Measurements from ENCODE around the gene LARP4B.

- TF ChIP-seq MAX (IDR thresholded peaks at IDR 0.05; ENCODE audit: insufficient read depth, insufficient read length): no peak
- no peak for TF ChIP-seq CTCF (IDR thresholded peaks at IDR 0.05; ENCODE audit: extremely low read depth in 1 of 2, insufficient read depth in 1 of 2, low read depth in 1 of 2, low read length in 2 of 2)
- TF ChIP-seq EZH2 (IDR thresholded peaks at IDR 0.05; ENCODE audit: borderline replicate concordance, low read depth, low read length, severe bottlenecking): no peak
Measured at GRCh38 chr10:804787-805619, 126.5 kb downstream of the LARP4B start.

Data from endothelial cell of umbilical vein (primary cell).